GM13977 (cell line): Measurements from ENCODE around the gene MUC3A.

Experiments
- DNase-seq: peaks from one replicate; pipeline ENCODE4 v3.0.0; 2012; ENCODE audit warnings: low spot score
- in situ Hi-C: fragments of 300-500 bp; cut with MboI; formaldehyde crosslinking; loops from one replicate; pipeline ENCODE4 v1.12.0; 2022; ENCODE audit warnings: low sequenced_read_pairs, low pct_unique_long_range_greater_than_20kb, mixed read lengths, inconsistent platforms; ENCODE audit not compliant: unreplicated experiment
- TF ChIP-seq, protein P1 (sequence below): IDR thresholded peaks from 2 replicates; pipeline ENCODE4 v1.5.1; 2012; ENCODE audit warnings: mild to moderate bottlenecking, control low read depth; ENCODE audit not compliant: insufficient read depth; ENCODE audit errors: extremely low read depth, missing control alignments

MUC3A gene

DNA sequence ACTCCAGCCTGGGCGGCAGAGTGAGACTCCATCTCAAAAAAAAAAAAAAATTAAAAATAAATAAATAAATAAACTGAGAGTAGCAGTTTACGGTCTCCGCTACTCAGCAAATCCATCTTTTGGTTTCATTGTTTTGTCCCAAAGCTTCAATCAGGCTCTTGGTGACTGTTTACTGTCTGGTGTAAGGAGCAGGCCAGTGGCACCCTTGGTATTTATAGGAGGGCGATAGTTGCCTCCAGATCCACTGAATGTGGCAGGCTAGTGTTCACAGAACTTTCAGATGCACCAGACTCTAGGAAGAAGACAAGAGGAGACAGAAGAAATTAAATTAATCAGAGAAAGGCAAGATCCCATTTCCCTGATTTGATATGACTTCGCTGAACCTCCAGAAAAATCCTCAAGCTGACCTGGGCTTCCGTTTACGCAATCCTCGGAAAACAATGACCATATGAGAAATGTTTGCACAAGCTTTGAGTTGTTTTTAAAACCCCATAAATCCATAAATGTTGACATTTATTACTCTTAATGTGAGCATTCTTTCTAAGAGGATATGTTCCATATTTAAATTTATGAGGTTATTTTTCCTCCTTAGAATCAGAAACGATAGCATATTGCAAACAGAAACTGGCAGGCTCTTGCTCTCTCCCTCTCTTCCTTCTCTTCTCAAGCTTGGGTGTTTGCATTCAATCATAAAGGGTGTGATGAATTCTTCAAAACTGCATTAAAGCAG, 7.1 kb upstream of the MUC3A start:
- TF ChIP-seq, protein P1, sequence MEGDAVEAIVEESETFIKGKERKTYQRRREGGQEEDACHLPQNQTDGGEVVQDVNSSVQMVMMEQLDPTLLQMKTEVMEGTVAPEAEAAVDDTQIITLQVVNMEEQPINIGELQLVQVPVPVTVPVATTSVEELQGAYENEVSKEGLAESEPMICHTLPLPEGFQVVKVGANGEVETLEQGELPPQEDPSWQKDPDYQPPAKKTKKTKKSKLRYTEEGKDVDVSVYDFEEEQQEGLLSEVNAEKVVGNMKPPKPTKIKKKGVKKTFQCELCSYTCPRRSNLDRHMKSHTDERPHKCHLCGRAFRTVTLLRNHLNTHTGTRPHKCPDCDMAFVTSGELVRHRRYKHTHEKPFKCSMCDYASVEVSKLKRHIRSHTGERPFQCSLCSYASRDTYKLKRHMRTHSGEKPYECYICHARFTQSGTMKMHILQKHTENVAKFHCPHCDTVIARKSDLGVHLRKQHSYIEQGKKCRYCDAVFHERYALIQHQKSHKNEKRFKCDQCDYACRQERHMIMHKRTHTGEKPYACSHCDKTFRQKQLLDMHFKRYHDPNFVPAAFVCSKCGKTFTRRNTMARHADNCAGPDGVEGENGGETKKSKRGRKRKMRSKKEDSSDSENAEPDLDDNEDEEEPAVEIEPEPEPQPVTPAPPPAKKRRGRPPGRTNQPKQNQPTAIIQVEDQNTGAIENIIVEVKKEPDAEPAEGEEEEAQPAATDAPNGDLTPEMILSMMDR = no peak
- no peak for DNase-seq
- in situ Hi-C loops = no loop called here

DNA sequence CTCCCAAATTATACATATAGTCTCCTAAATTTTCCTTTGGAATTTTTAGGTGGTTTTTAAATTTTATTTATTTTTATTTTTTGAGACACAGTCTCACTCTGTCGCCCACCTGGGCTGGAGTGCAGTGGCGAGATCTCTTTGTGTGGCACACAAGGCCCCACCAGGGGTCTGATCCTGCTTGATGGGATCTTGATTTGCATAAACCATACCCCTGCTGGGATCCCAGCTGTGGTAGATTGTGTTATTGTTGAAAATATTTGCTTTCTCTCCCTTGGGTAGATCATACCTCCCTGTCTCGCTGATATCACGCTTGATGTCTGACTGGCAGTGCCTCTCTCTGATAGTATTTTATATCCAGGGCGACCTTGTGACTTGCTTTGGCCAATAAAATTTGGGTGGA, 5.6 kb upstream of the MUC3A start:
- in situ Hi-C loops = no loop called here
- no peak for DNase-seq
- TF ChIP-seq, protein P1 = no peak

DNA sequence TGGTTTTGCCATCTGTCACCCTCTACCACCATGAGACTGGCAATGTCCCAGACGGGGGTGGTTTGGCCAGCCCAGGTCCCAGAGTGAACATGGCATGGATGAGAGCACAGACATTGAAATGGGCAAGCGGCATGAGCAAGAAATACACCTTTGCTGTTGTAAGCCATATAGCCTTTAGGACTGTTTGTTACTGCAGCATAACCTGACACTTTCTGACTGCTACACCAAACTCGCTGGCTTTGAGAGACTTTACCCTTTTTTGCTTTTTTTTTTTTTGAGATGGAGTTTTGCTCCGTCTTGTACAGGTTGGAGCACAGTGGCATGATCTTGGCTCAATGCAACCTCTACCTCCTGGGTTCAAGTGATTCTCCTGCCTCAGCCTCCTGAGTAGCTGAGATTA, 5.2 kb upstream of the MUC3A start:
- TF ChIP-seq, protein P1 = no peak
- in situ Hi-C loops = no loop called here
- no peak for DNase-seq

DNA sequence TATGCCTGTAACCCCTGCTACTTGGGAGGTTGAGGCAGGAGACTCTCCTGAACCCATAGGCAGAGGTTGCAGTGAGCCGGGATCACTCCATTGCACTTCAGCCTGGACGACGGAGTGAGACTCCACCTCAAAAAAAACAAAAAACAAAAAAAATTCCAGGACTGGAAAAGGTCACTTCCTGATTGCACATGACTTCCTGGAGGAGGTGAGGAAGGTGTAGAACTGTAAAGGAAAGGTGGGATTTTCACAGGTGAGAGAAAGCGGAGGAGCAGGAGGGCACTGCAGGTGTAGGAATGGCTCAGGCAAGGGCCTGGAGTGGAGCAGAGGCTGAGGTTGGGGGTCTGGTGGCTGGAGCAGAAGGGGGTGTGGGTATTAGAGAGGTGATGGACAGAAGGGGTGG, 3.2 kb upstream of the MUC3A start:
- in situ Hi-C loops = no loop called here
- TF ChIP-seq, protein P1 = no peak
- no peak for DNase-seq

DNA sequence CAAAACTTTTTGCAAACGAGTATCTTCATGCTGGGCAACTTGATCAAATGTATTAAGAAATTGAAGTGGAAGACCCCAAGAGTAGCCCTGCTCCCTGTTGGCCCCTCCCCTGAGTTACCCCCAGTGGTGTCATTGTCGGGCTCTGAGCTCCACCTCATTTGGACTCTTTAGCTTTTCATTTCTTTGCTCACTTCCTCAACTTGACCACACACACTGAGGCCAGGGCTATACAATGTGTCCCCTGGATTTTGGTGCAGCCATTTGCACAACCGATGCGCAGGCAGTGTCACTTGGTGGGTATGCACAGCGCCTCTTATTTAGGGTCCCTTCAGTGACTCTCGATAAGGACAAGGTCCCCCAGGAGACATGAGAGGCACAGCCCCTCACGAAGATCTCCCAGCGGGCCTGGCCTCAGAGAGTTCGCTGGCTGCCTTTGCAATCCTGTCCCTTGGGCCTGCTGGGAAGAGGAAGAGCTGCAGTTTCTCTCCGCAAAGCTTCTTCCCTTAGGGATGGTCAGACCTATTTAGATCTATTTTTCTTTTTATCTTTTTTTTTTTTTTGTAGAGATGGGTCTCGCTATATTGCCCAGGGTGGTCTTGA, 2.5 kb upstream of the MUC3A start:
- in situ Hi-C loops = no loop called here
- TF ChIP-seq, protein P1 = no peak
- no peak for DNase-seq

DNA sequence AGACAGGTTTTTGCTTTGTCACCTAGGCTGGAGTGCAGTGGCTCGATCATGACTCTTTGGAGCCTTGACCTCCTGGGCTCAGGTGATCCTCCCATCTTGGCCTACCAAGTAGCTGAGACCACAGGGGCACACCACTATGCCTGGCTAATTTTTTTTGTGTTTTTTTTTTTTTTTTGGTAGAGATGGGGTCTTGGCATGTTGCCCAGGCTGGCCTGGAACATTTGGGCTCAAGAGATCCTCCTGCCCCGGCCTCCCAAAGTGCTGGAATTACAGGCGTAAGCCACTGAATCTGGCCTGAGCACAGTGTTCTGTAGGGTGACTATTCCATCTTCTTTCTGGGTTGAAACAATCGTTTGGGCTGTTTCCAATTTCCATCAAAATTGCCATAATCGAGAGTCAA, 1.5 kb upstream of the MUC3A start:
- in situ Hi-C loops = no loop called here
- no peak for DNase-seq
- TF ChIP-seq, protein P1 = no peak
